ENCODE data around the gene PIR. TPM values are rescaled to one million over a fixed set of nuclear protein-coding genes. Genes with fewer than 3 reads are reported as not detected.
A peak's percentile ranks its signal among the peaks of the same experiment; 100 is the strongest.

Gene PIR
- total RNA-seq, 4 donors from 2014 or later, result 14.7 to 30.4 (median 19.1) TPM

GRCh38 chrX:15524417-15524816 is 31.3 kb upstream of the PIR start:
- Histone ChIP-seq H3K36me3 (no peaks in the 10 kb centered on the region), H3K27ac (no peak overlapping the region), H3K9me3 (no peaks in the 10 kb centered on the region), H3K27me3 (no peaks in the 10 kb centered on the region), H3K4me3 (no peak overlapping the region), H3K4me1 (no peaks in the 10 kb centered on the region)
- ATAC-seq, result no peak
- TF ChIP-seq POLR2AphosphoS5 (IDR thresholded peaks at IDR 0.05), result no peak
- TF ChIP-seq POLR2A (IDR thresholded peaks at IDR 0.05), result no peak
- TF ChIP-seq CTCF (IDR thresholded peaks at IDR 0.05), result no peak

- H3K36me3 ChIP-seq, result no peaks in the 10 kb centered on the region
- no peaks in the 10 kb centered on the region for H3K27me3 ChIP-seq
- TF ChIP-seq EP300 (IDR thresholded peaks at IDR 0.05) (no peak), POLR2A (IDR thresholded peaks at IDR 0.05) (no peak), POLR2AphosphoS5 (IDR thresholded peaks at IDR 0.05) (no peak), CTCF (IDR thresholded peaks at IDR 0.05) (no peak)
- no peak overlapping the region for H3K4me3 ChIP-seq
- H3K27ac ChIP-seq, result no peak overlapping the region
- no peak for ATAC-seq
- H3K9me3 ChIP-seq, result no peaks in the 10 kb centered on the region
- no peaks in the 10 kb centered on the region for H3K4me1 ChIP-seq
Measured at GRCh38 chrX:15523088-15523487, 30.0 kb upstream of the PIR start.

- Histone ChIP-seq H3K4me1 (no peaks in the 10 kb centered on the region), H3K36me3 (no peaks in the 10 kb centered on the region), H3K27me3 (no peaks in the 10 kb centered on the region), H3K4me3 (no peak overlapping the region), H3K27ac (no peak overlapping the region), H3K9me3 (no peaks in the 10 kb centered on the region)
- WGBS, 2 donors (ENCODE audit: low coverage in 1 of 2), result 90% methylated on average over 2 of the region's 3 CpGs; no CpG with 5 or more reads in 1 of the 2 donors
- ATAC-seq, result no peak
- TF ChIP-seq POLR2AphosphoS5 (IDR thresholded peaks at IDR 0.05) (no peak), POLR2A (IDR thresholded peaks at IDR 0.05) (no peak), EP300 (IDR thresholded peaks at IDR 0.05) (no peak), CTCF (IDR thresholded peaks at IDR 0.05) (no peak)
Measured at GRCh38 chrX:15522464-15522863, 29.3 kb upstream of the PIR start.

GRCh38 chrX:15515931-15516330 is 22.8 kb upstream of the PIR start:
- Histone ChIP-seq H3K27me3 (no peaks in the 10 kb centered on the region), H3K9me3 (no peaks in the 10 kb centered on the region), H3K4me1 (no peaks in the 10 kb centered on the region), H3K4me3 (no peak overlapping the region), H3K36me3 (no peaks in the 10 kb centered on the region), H3K27ac (no peak overlapping the region)
- WGBS, 2 donors (ENCODE audit: low coverage in 1 of 2), result 26 to 39% methylated on average over 3 to 5 of the region's 6 CpGs
- TF ChIP-seq CTCF (IDR thresholded peaks at IDR 0.05) (no peak), POLR2A (IDR thresholded peaks at IDR 0.05) (no peak), POLR2AphosphoS5 (IDR thresholded peaks at IDR 0.05) (no peak), EP300 (IDR thresholded peaks at IDR 0.05) (no peak)
- peak; percentile 36 for ATAC-seq

DNA sequence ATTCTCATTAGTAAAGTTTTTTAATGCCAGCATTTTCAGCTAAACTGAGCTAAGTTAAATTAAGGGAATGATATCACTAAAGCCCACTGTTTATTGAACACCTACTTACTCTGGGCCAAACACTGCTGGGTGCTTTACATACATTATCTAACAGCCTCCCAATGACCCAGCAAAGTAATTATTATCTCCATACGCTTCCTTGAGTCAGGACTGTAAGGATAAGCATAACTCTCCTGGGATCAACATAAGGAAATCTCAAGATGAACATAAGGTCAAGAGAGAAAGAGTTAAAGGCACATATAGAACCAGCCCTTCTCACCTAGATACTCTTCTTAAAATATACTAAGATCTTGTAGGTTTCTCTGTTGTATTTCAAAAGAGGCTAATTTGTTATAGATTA is 21.1 kb upstream of the PIR start:
- Histone ChIP-seq H3K27ac (no peak overlapping the region), H3K27me3 (no peaks in the 10 kb centered on the region), H3K36me3 (no peaks in the 10 kb centered on the region), H3K9me3 (no peaks in the 10 kb centered on the region), H3K4me3 (no peak overlapping the region), H3K4me1 (no peaks in the 10 kb centered on the region)
- TF ChIP-seq POLR2A (IDR thresholded peaks at IDR 0.05) (no peak), EP300 (IDR thresholded peaks at IDR 0.05) (no peak), POLR2AphosphoS5 (IDR thresholded peaks at IDR 0.05) (no peak), CTCF (IDR thresholded peaks at IDR 0.05) (no peak)
- no peak for ATAC-seq
- 92% methylated on average over 1 of the region's 1 CpG; no CpG with 5 or more reads in 1 of the 2 donors for WGBS, 2 donors (ENCODE audit: low coverage in 1 of 2)

Measured in gastroesophageal sphincter (tissue), 4 donors.